Liver (tissue), 9 donors: ENCODE data around the gene SRGAP3. TPM values are rescaled to one million over a fixed set of nuclear protein-coding genes. Genes with fewer than 3 reads are reported as not detected.

ENCODE experiments used
- DNase-seq: peaks from one replicate; pipeline ENCODE4 v3.0.0-alpha.2; 2017; ENCODE audit warnings: low spot score
- H3K27ac ChIP-seq, 2 donors: one replicate each; pipeline ENCODE4 v1.7.0; 2013; ENCODE audit warnings: inconsistent platforms in 2 of 2, low read length in 2 of 2, control low read depth in 1 of 2, low read depth in 1 of 2, mild to moderate bottlenecking in 1 of 2
- H3K27me3 ChIP-seq, 4 donors: one replicate each; pipeline versions ENCODE4 v1.6.1 to v1.7.0; 2013; ENCODE audit warnings: low read length in 3 of 4, inconsistent platforms in 1 of 4, mild to moderate bottlenecking in 1 of 4, moderate library complexity in 1 of 4; ENCODE audit not compliant: control insufficient read depth in 4 of 4, insufficient read depth in 4 of 4
- H3K36me3 ChIP-seq, 4 donors: one replicate each; pipeline versions ENCODE4 v1.6.1 to v1.7.0; 2013; ENCODE audit warnings: low read length in 3 of 4, mild to moderate bottlenecking in 3 of 4, low read depth in 1 of 4, moderate library complexity in 1 of 4; ENCODE audit not compliant: control insufficient read depth in 4 of 4, insufficient read depth in 3 of 4
- H3K4me1 ChIP-seq, 4 donors: one replicate each; pipeline versions ENCODE4 v1.6.1 to v1.7.0; 2013; ENCODE audit warnings: low read length in 3 of 4, mild to moderate bottlenecking in 3 of 4, moderate library complexity in 1 of 4; ENCODE audit not compliant: control insufficient read depth in 4 of 4, insufficient read depth in 4 of 4
- H3K4me3 ChIP-seq, 3 donors: one replicate each; pipeline versions ENCODE4 v1.6.1 to v1.7.0; 2013; ENCODE audit warnings: low read length in 3 of 3, control low read depth in 1 of 3, low read depth in 1 of 3, mild to moderate bottlenecking in 1 of 3
- H3K9ac ChIP-seq, 2 donors: one replicate each; pipeline ENCODE4 v1.7.0; 2013; ENCODE audit warnings: low read length in 2 of 2, mild to moderate bottlenecking in 2 of 2, moderate library complexity in 2 of 2, control low read depth in 1 of 2, low read depth in 1 of 2
- H3K9me3 ChIP-seq, 4 donors: one replicate each; pipeline versions ENCODE4 v1.6.1 to v1.7.0; 2013; ENCODE audit warnings: low read length in 3 of 4; ENCODE audit not compliant: control insufficient read depth in 4 of 4
- ATF3 ChIP-seq: IDR thresholded peaks from 2 replicates; pipeline ENCODE4 v1.6.1; 2016; ENCODE audit warnings: antibody characterized with exemption
- EGR1 ChIP-seq, 2 donors: IDR thresholded peaks; 2 replicates each; pipeline ENCODE4 v1.6.1; 2016 to 2018; ENCODE audit warnings: antibody characterized with exemption in 2 of 2, low read depth in 2 of 2
- FOXA1 ChIP-seq: IDR thresholded peaks from 2 replicates; pipeline ENCODE4 v1.6.1; 2016; ENCODE audit warnings: antibody characterized with exemption
- FOXA2 ChIP-seq: IDR thresholded peaks from 2 replicates; pipeline ENCODE4 v1.6.1; 2016; ENCODE audit warnings: antibody characterized with exemption
- GABPA ChIP-seq, 2 donors: IDR thresholded peaks in 1 of 2; conservative IDR thresholded peaks in 1 of 2; 2 replicates each; pipeline ENCODE4 v1.6.1; 2016; ENCODE audit warnings: antibody characterized with exemption in 2 of 2, mild to moderate bottlenecking in 1 of 2, moderate library complexity in 1 of 2
- HNF4A ChIP-seq, 2 donors: conservative IDR thresholded peaks; 2 replicates each; pipeline ENCODE4 v1.6.1; 2016; ENCODE audit warnings: antibody characterized with exemption in 2 of 2, mild to moderate bottlenecking in 2 of 2
- HNF4G ChIP-seq: IDR thresholded peaks from 2 replicates; pipeline ENCODE4 v1.6.1; 2016; ENCODE audit warnings: antibody characterized with exemption
- JUND ChIP-seq, 2 donors: IDR thresholded peaks; 2 replicates each; pipeline ENCODE4 v1.6.1; 2016; ENCODE audit warnings: antibody characterized with exemption in 2 of 2
- MAX ChIP-seq: IDR thresholded peaks from 2 replicates; pipeline ENCODE4 v1.6.1; 2016; ENCODE audit warnings: antibody characterized with exemption
- NR2F2 ChIP-seq: IDR thresholded peaks from 2 replicates; pipeline ENCODE4 v1.6.1; 2016; ENCODE audit warnings: antibody characterized with exemption
- RAD21 ChIP-seq, 2 donors: IDR thresholded peaks; 2 replicates each; pipeline ENCODE4 v1.6.1; 2016; ENCODE audit warnings: antibody characterized with exemption in 2 of 2, mild to moderate bottlenecking in 2 of 2
- REST ChIP-seq: IDR thresholded peaks from 2 replicates; pipeline ENCODE4 v1.6.1; 2016; ENCODE audit warnings: antibody characterized with exemption, mild to moderate bottlenecking
- RXRA ChIP-seq, 2 donors: IDR thresholded peaks; 2 replicates each; pipeline ENCODE4 v1.6.1; 2017 to 2018; ENCODE audit warnings: antibody characterized with exemption in 2 of 2, mild to moderate bottlenecking in 1 of 2
- SP1 ChIP-seq: IDR thresholded peaks from 2 replicates; pipeline ENCODE4 v1.6.1; 2018; ENCODE audit warnings: antibody characterized with exemption, mild to moderate bottlenecking
- TAF1 ChIP-seq: conservative IDR thresholded peaks from 2 replicates; pipeline ENCODE4 v1.6.1; 2016; ENCODE audit warnings: antibody characterized with exemption, mild to moderate bottlenecking
- YY1 ChIP-seq: IDR thresholded peaks from 2 replicates; pipeline ENCODE4 v1.6.1; 2016; ENCODE audit warnings: antibody characterized with exemption, mild to moderate bottlenecking
- ZBTB33 ChIP-seq: IDR thresholded peaks from 2 replicates; pipeline ENCODE4 v1.6.1; 2016; ENCODE audit warnings: antibody characterized with exemption
- WGBS: extraction: QIAGEN DNeasy Blood & Tissue Kit; methylation state at CpG from one replicate; pipeline ENCODE4 v1.1.7; 2013; 5-methylcytosine and 5-hydroxymethylcytosine counted together
- polyA plus RNA-seq, 2 donors: library from polyadenylated mRNA; stranded (reverse) in 1 of 2; unstranded in 1 of 2; fragments of 200-250 nt in 1 of 2; fragments of >200 nt in 1 of 2; fragmentation: Nextera tagmentation in 1 of 2; extraction: Ambion mirVana in 1 of 2; gene quantifications; one replicate each; pipeline versions ENCODE4 v1.2.1 to v1.2.3, GENCODE V29; 2013 to 2015
- total RNA-seq, 2 donors: library from RNA; depleted of rRNA; stranded (reverse); fragments of >200 nt; gene quantifications; one replicate each; pipeline ENCODE4 v1.2.3, GENCODE V29; 2014
- donor health status: healthy.
- donor health status: healthy.
- donor health status: healthy.
- donor health status: healthy.
- donor health status: healthy.

The SRGAP3 gene
- total and polyA plus RNA-seq, 4 donors, result 0.61 to 4.2 (median 1.6) TPM

- WGBS, result 81% methylated on average over 3 of the region's 3 CpGs
- no peak overlapping the region for H3K4me3 ChIP-seq
- H3K9me3 ChIP-seq, result no peaks in the 10 kb centered on the region
- no peak overlapping the region for H3K9ac ChIP-seq
- DNase-seq, result peak; percentile 42
- no peaks in the 10 kb centered on the region for H3K27me3 ChIP-seq
- no peaks in the 10 kb centered on the region for H3K36me3 ChIP-seq
- TF ChIP-seq MAX (no peak), ATF3 (no peak), RXRA (IDR thresholded peaks at IDR 0.05) (peak; percentile 17 to 45), HNF4A (conservative IDR thresholded peaks at IDR 0.05) (peak; percentile 19 to 28), GABPA (IDR thresholded peaks at IDR 0.05 in 1 of 2, conservative IDR thresholded peaks at IDR 0.05 in 1 of 2) (no peak)
- H3K27ac ChIP-seq, result no peak overlapping the region
- no peaks in the 10 kb centered on the region for H3K4me1 ChIP-seq
These were observed 64.4 kb downstream of the SRGAP3 start for GRCh38 chr3:9185046-9185445.

GRCh38 chr3:9184461-9184835 is 65.0 kb downstream of the SRGAP3 start:
- DNase-seq, result no peak
- Histone ChIP-seq H3K9me3 (no peaks in the 10 kb centered on the region), H3K9ac (no peak overlapping the region), H3K27ac (no peak overlapping the region), H3K4me1 (peaks cover 0 to 2% (median 0%) of the 10 kb centered on the region in 4 donors), H3K4me3 (no peak overlapping the region), H3K36me3 (no peaks in the 10 kb centered on the region), H3K27me3 (no peaks in the 10 kb centered on the region)
- TF ChIP-seq FOXA1 (no peak), FOXA2 (no peak), REST (no peak), GABPA (IDR thresholded peaks at IDR 0.05 in 1 of 2, conservative IDR thresholded peaks at IDR 0.05 in 1 of 2) (no peak), SP1 (no peak), RAD21 (IDR thresholded peaks at IDR 0.05) (no peak), NR2F2 (no peak), RXRA (IDR thresholded peaks at IDR 0.05) (no peak), TAF1 (no peak), HNF4G (no peak), EGR1 (IDR thresholded peaks at IDR 0.05; ENCODE audit: low read depth in 2 of 2) (no peak)
- 91% methylated on average over 4 of the region's 4 CpGs for WGBS

- WGBS, result 81% methylated on average over 10 of the region's 10 CpGs
- H3K9me3 ChIP-seq, result no peaks in the 10 kb centered on the region
- H3K9ac ChIP-seq, result no peak overlapping the region
- H3K4me3 ChIP-seq, result no peak overlapping the region
- H3K27me3 ChIP-seq, result no peaks in the 10 kb centered on the region
- H3K4me1 ChIP-seq, result peaks cover 0 to 2% (median 0%) of the 10 kb centered on the region in 4 donors
- no peak overlapping the region for H3K27ac ChIP-seq
- no peaks in the 10 kb centered on the region for H3K36me3 ChIP-seq
- DNase-seq, result no peak
- TF ChIP-seq JUND (IDR thresholded peaks at IDR 0.05) (no peak), YY1 (no peak), EGR1 (IDR thresholded peaks at IDR 0.05; ENCODE audit: low read depth in 2 of 2) (no peak), GABPA (IDR thresholded peaks at IDR 0.05 in 1 of 2, conservative IDR thresholded peaks at IDR 0.05 in 1 of 2) (no peak), RXRA (IDR thresholded peaks at IDR 0.05) (no peak), FOXA1 (no peak), ATF3 (no peak), TAF1 (no peak), HNF4A (conservative IDR thresholded peaks at IDR 0.05) (no peak), MAX (no peak), NR2F2 (no peak), SP1 (no peak), RAD21 (IDR thresholded peaks at IDR 0.05) (no peak), ZBTB33 (no peak), FOXA2 (no peak)
These were observed 65.5 kb downstream of the SRGAP3 start for GRCh38 chr3:9183811-9184460.
